Measurements from ENCODE around the gene TMEM229A.
"Not testable (repeated sequence)": the region's sequence is repeated elsewhere in the genome, so short reads cannot be mapped to it uniquely, and the experiment has no call there.

Gene TMEM229A

DNA sequence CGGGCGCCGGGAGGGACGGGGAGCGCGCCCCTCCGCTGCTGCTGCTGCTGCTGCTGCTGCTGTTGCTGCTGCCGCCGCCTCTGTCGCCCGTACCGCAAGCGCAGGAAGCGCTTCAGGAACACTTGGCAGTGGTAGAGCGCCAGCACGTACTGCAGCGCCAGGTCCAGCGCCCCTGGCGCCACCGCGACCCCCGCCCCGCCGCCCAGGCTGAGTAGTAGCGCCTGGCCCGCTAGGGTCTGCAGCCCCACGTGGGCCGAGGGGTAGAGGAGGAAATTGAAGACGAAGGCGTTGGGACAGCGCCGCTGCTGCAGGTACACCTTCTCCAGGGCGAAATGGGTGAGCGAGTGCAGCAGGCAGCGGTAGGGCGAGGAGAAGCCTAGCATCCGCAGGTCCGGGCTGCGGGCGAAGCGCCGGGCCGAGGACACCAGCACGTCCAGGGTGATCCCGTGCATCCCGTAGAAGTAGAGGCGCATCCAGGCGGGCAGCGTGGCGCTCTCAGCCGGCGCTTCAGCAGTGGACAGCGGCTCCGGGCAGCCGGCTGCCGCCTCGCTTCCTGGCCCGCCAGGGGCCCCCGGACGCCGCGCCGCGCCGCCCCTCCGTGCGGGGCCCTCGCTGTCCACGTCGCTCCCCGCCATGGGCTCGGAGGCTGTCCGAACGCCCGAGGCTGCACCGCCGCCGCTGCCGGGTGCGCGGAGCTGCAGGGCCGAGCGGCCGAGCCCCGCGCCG lies at the start of gene TMEM229A:
Gene TMEM229A, minus strand, starts transcription at position 699 of the 726 bp plus-strand sequence. Its CDS starts 64 bp downstream, at position 635.
- no peak for DNase-seq (ENCODE audit: extremely low spot score, insufficient read length, low read depth)
- no peak for FAIRE-seq

DNA sequence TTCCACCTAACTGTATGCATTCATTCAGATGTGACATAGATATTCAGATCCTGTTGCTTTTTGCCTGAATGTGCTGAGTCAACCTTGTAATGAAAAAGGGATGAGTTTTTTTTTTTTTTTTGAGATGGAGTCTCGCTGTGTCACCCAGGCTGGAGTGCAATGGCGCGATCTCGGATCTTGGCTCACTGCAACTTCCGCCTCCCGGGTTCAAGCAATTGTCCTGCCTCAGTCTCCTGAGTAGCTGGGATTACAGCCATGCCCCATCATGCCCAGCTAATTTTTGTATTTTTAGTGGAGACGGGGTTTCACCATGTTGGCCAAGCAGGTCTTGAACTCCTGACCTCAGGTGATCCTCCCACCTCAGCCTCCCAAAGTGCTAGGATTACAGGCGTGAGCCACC lies 49.4 kb upstream of the TMEM229A start:
- not testable (repeated sequence) for FAIRE-seq; DNase-seq (ENCODE audit: extremely low spot score, insufficient read length, low read depth)

- DNase-seq (ENCODE audit: extremely low spot score, insufficient read length, low read depth) (no peak), FAIRE-seq (no peak)
These were observed 44.7 kb upstream of the TMEM229A start for GRCh38 chr7:124077546-124077945.

GRCh38 chr7:124076841-124077240 lies 44.0 kb upstream of the TMEM229A start:
- FAIRE-seq (no peak), DNase-seq (ENCODE audit: extremely low spot score, insufficient read length, low read depth) (no peak)

- DNase-seq (ENCODE audit: extremely low spot score, insufficient read length, low read depth) (no peak), FAIRE-seq (no peak)
These were observed 41.1 kb upstream of the TMEM229A start for GRCh38 chr7:124074007-124074406.

DNA sequence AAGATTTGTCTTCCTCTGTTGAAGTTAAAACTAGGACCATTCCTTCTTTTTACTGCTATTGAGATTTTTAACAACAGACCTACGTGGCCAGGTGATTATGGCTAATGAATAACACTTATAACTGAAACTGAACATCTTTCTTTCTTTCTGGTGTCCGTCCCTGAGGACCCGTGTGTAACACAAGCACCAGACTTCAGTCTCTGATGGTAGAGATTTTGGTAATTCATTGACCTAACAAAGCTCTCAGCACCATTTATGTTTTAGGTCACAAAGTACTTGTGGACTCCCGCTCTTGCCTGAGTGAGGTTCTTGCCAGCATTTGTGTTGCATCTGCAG lies 40.4 kb upstream of the TMEM229A start:
- FAIRE-seq (no peak), DNase-seq (ENCODE audit: extremely low spot score, insufficient read length, low read depth) (no peak)

GRCh38 chr7:124072603-124073309 lies 39.9 kb upstream of the TMEM229A start:
- no peak for DNase-seq (ENCODE audit: extremely low spot score, insufficient read length, low read depth)
- FAIRE-seq, result no peak

DNA sequence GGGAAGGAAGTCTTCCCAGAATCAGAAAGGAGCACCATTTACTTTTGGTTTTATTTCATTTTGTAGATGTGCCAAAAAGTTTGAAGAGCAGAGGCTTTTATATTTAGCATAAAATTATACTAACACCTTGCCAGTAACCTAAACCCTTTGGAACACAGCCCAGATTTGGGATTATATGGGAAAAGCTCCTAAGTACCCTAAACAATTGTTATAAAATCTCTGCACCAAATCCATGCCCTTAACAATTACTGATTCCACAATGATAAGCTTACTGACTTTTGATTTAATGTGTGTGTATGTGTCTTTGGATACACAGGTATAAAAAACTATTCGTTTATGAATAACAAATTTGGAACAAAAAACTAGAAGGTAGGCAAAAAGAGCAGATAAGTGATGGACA lies 39.0 kb upstream of the TMEM229A start:
- FAIRE-seq (no peak), DNase-seq (ENCODE audit: extremely low spot score, insufficient read length, low read depth) (no peak)

GRCh38 chr7:124062171-124062570 lies 29.3 kb upstream of the TMEM229A start:
- FAIRE-seq (no peak), DNase-seq (ENCODE audit: extremely low spot score, insufficient read length, low read depth) (no peak)

GRCh38 chr7:124060528-124060927 lies 27.7 kb upstream of the TMEM229A start:
- DNase-seq (ENCODE audit: extremely low spot score, insufficient read length, low read depth) (no peak), FAIRE-seq (no peak)

- DNase-seq (ENCODE audit: extremely low spot score, insufficient read length, low read depth) (no peak), FAIRE-seq (peak; percentile 79)
These were observed 26.5 kb upstream of the TMEM229A start for GRCh38 chr7:124059375-124059774.

- FAIRE-seq, result no peak
- no peak for DNase-seq (ENCODE audit: extremely low spot score, insufficient read length, low read depth)
These were observed 25.6 kb upstream of the TMEM229A start for GRCh38 chr7:124058515-124058914.

- no peak for FAIRE-seq
- no peak for DNase-seq (ENCODE audit: extremely low spot score, insufficient read length, low read depth)
These were observed 25.0 kb upstream of the TMEM229A start for GRCh38 chr7:124057872-124058271.

- no peak for FAIRE-seq
These were observed 23.4 kb upstream of the TMEM229A start for GRCh38 chr7:124056234-124056633.

DNA sequence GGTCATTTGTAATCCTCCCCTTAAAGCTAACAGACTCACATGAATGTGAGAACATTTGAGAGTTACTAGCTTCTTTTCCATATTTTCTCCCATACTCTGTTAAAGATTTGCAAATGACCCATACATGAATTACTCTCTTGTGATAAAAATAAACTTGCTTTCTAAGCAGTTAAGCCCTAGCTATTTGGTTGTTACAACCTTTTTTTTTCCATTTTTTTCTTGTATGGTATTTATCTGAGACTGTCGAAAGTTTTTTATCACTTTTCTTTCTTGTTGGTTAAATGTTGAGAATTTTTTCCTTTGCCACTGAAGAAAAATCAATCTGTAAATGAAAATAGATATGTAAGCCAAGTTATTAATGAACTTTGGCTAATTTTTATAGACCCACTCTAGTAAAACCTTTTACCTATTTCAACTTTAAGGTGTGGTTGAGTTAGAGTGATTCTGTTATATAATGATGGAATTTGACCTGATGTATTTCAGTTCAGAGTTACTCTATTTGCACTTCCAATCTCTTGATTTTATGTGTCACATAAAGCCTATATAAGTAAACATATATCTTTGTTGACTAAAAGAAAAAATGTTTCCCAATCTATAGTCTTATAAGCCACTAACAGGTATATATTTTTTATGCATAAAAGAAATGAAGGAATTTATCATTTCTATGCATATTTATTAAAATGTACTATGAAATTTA lies 19.0 kb upstream of the TMEM229A start:
- FAIRE-seq, result no peak
- DNase-seq (ENCODE audit: extremely low spot score, insufficient read length, low read depth), result no peak

More at GRCh38 chr7:124056234-124056633, 23.4 kb upstream of the TMEM229A start:
- no peak for DNase-seq (ENCODE audit: extremely low spot score, insufficient read length, low read depth)

- no peak for DNase-seq (ENCODE audit: extremely low spot score, insufficient read length, low read depth)
- no peak for FAIRE-seq
These were observed 10.0 kb upstream of the TMEM229A start for GRCh38 chr7:124042826-124043225.

- FAIRE-seq (no peak), DNase-seq (ENCODE audit: extremely low spot score, insufficient read length, low read depth) (no peak)
These were observed 8.6 kb upstream of the TMEM229A start for GRCh38 chr7:124041439-124041838.

DNA sequence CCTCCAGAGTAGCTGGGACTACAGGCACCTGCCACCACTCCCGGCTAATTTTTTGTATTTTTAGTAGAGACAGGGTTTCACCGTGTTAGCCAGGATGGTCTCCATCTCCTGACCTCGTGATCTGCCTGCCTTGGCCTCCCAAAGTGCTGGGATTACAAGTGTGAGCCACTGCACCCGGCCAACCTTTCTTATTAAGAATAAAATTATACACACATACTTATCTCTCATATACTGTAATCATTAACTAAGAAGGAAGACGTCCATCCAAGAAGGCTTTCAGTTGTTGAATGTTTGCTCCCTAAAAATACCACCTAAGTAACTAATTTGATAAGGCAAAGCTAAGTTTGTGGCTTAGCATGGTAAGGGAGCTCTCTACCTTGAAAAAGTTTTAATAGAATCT lies 5.0 kb upstream of the TMEM229A start:
- not testable (repeated sequence) for DNase-seq (ENCODE audit: extremely low spot score, insufficient read length, low read depth); FAIRE-seq

- DNase-seq (ENCODE audit: extremely low spot score, insufficient read length, low read depth) (no peak), FAIRE-seq (no peak)
These were observed 2.8 kb upstream of the TMEM229A start for GRCh38 chr7:124035706-124036105.

- DNase-seq (ENCODE audit: extremely low spot score, insufficient read length, low read depth) (no peak), FAIRE-seq (no peak)
These were observed 1.9 kb upstream of the TMEM229A start for GRCh38 chr7:124034754-124035100.
